HG03342 (cell line): ENCODE measurements around the gene SNX33.
"Not testable (repeated sequence)": the region's sequence is repeated elsewhere in the genome, so short reads cannot be mapped to it uniquely, and the experiment has no call there.

ENCODE experiments used
- ATAC-seq: cut with Tn5 transposase; IDR thresholded peaks from one replicate; pipeline ENCODE4 v1.9.1; 2021; ENCODE audit warnings: mild to moderate bottlenecking, moderate library complexity; ENCODE audit not compliant: unreplicated experiment

SNX33 gene

GRCh38 chr15:75659928-75660645 is 12.4 kb downstream of the SNX33 start:
- no peak for ATAC-seq

GRCh38 chr15:75661100-75661755 is 13.5 kb downstream of the SNX33 start:
- no peak for ATAC-seq

GRCh38 chr15:75661756-75662140 is 14.0 kb downstream of the SNX33 start:
- ATAC-seq: no peak

GRCh38 chr15:75662823-75663519 is 15.3 kb downstream of the SNX33 start:
- no peak for ATAC-seq

- ATAC-seq: no peak
Measured at GRCh38 chr15:75663931-75664421, 16.3 kb downstream of the SNX33 start.

GRCh38 chr15:75666823-75667501 is 19.2 kb downstream of the SNX33 start:
- no peak for ATAC-seq

- ATAC-seq: no peak
Measured at GRCh38 chr15:75669191-75669878, 21.6 kb downstream of the SNX33 start.

GRCh38 chr15:75669879-75670212 is 22.1 kb downstream of the SNX33 start:
- ATAC-seq: no peak

- no peak for ATAC-seq
Measured at GRCh38 chr15:75671730-75672602, 24.3 kb downstream of the SNX33 start.

- no peak for ATAC-seq
Measured at GRCh38 chr15:75672646-75673425, 25.1 kb downstream of the SNX33 start.

- ATAC-seq: no peak
Measured at GRCh38 chr15:75673426-75674235, 25.9 kb downstream of the SNX33 start.

- ATAC-seq: no peak
Measured at GRCh38 chr15:75674366-75674765, 26.7 kb downstream of the SNX33 start.

- ATAC-seq: no peak
Measured at GRCh38 chr15:75675579-75676404, 28.1 kb downstream of the SNX33 start.

GRCh38 chr15:75676688-75677464 is 29.2 kb downstream of the SNX33 start:
- no peak for ATAC-seq

GRCh38 chr15:75677465-75678323 is 30.0 kb downstream of the SNX33 start:
- ATAC-seq: no peak

GRCh38 chr15:75678324-75678690 is 30.6 kb downstream of the SNX33 start:
- not testable (repeated sequence) for ATAC-seq
